GM18861 (cell line): ENCODE data around the gene RAD51B.
A peak's percentile ranks its signal among the peaks of the same experiment; 100 is the strongest.

ENCODE experiments used
- ATAC-seq: cut with Tn5 transposase; IDR thresholded peaks from one replicate; pipeline ENCODE4 v1.9.1; 2021; ENCODE audit not compliant: unreplicated experiment

The RAD51B gene

DNA sequence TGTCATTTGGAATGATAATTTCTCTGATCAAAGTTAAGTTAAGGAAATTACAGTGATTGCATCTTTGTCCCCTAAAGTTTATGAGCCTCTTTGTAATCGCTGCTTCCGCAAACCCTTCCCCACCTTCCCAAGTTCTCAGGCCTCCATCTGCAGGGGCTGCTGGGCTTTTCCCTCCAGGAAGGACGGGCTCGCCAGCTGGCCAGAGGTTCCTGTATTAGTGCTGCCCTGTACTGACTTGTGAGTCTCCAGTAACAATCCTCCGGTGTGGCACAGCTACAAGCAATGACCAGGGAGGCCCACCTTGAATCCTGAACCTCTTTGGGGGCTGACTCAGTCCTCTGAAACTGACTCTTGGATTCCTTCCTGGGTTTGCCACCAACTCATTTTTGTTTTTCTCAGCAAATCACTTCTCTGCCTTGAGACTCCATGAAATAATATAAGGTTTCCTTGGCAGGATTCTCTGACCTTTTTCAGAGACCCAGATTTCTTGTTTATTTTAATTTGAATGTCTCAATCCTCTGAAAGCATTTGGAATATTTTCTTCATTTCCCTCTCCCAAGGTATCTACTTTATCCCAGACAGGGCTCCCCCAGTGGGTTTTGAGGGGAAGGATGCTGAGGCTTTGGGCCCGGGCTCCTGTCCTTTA lies 574.7 kb downstream of the RAD51B start:
- ATAC-seq: no peak

GRCh38 chr14:68394764-68395143 lies 575.2 kb downstream of the RAD51B start:
- ATAC-seq: no peak

GRCh38 chr14:68395604-68396003 lies 576.0 kb downstream of the RAD51B start:
- no peak for ATAC-seq

DNA sequence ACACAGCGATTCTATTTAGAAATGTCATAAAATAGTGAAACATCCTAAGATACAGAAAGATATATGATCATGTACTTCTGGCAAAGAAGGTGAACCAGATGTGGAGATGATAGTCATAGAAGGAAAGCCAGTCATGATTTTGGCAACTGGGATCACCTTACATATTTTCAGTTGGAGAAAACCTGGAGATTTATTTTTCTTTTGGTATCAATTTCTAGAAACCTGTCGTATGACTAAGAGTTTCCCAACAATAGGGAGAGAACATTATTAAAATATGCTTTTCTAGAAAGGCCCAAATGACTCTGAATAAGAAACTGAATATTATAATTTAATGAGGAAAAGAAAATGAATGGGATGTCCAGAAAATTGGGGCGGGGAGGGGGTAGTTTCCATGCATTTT lies 576.9 kb downstream of the RAD51B start:
- ATAC-seq: no peak

GRCh38 chr14:68397371-68397811 lies 577.8 kb downstream of the RAD51B start:
- no peak for ATAC-seq

DNA sequence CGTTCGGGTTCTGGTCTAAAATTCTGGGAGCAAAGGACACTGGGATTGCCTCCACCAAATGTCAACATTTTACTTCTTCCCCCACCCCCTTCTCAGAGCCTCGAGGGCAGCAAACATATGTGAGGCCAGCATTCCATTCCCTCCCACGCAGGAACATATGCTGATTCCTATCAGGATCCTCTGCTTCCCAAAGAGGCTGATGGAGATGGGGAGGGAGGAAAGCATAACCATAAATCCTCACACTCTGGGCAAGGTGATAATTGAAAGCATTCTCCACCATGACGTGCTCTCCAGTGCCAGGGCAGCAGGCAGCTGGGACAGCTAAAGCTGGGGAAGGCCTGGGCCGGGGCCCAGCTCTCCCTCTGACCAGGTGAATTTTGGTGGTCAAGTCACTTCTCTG lies 578.2 kb downstream of the RAD51B start:
- ATAC-seq: no peak

- no peak for ATAC-seq
Measured at GRCh38 chr14:68398370-68398769, 578.8 kb downstream of the RAD51B start.

DNA sequence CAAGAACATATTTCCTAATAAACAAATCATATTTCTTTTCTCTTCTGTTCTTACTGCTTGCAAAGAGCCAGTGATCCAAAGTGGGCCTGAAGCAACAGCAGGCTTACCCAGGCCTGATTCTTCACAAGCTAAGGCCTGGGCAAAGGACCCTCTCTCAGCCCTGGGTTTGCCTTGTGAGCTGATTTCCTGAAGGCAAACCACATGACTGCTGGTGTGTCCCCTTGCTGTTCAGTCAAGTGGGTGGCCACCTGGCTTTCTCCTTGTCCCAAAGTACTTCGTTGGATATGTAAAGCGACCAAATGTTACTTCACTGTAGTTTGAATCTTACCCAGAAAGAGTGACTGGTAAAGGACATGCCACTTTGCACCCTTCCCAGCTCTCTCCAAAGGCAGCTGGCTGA lies 580.4 kb downstream of the RAD51B start:
- ATAC-seq: no peak

- ATAC-seq: peak; percentile 6
Measured at GRCh38 chr14:68401317-68401716, 581.7 kb downstream of the RAD51B start.

DNA sequence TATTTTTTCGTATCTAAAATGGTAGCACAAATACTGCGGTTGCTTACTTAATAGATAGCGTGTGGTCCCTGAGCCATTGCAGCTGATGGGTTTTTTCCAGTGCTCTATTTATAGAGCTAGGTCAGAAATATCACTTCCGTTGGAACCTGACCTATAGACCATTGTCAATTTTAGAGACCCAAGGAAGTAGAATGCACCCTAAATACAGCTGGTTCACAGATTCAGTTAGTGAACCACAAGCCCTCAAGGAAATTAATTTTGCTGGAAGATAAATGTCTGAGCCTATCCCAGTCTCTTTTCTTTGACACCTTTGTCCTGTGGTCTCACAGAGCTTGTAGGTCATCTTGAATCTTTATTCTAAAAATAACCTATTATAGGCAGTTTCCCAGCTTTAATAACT lies 582.3 kb downstream of the RAD51B start:
- peak; percentile 57 for ATAC-seq

GRCh38 chr14:68402525-68403101 lies 583.0 kb downstream of the RAD51B start:
- no peak for ATAC-seq

DNA sequence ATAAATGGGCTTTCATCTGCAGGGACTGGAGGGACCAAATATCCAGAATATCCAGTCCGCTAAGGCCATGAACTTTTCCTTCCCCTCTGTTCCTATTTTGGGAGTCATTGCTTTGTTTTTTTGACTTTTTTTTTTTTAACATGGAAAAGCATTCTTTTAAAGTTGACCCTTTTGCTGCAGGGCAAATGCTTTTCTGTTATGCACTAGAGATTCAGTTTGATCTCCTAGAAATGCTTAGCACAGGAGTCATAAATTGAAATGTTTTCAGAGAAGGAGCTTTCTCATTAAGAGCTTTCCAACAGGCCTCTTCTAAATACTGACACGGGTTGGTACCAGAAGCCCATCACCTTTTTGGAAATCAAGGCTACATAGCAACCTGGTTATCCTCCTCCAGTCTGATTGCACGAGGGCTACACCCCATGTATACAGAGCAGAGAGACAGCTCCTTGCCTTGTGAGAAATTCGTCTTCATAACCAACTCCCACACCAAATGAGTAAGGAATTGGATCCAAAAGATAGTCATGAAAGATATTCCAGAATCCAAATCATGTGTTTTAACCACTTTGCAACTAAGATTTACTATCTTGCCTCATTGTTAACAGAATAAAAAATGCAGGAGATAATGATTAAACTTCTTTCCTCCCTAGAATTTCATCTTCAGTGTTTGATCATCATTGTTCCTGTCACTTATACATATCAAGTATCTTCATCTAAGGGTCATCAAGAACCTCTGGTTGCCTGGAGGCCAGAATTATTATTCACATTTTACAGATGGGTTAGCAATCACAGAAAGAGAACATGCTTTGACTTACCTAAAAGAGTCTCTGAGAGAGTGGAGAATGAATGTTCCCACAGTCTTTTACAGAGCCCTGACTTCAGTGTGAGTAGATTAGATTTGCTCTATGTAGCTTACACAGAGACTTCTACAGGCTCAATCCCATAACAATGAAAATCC lies 583.9 kb downstream of the RAD51B start:
- no peak for ATAC-seq

GRCh38 chr14:68404146-68404527 lies 584.6 kb downstream of the RAD51B start:
- no peak for ATAC-seq

GRCh38 chr14:68404652-68405183 lies 585.1 kb downstream of the RAD51B start:
- no peak for ATAC-seq

- no peak for ATAC-seq
Measured at GRCh38 chr14:68405961-68406360, 586.4 kb downstream of the RAD51B start.

DNA sequence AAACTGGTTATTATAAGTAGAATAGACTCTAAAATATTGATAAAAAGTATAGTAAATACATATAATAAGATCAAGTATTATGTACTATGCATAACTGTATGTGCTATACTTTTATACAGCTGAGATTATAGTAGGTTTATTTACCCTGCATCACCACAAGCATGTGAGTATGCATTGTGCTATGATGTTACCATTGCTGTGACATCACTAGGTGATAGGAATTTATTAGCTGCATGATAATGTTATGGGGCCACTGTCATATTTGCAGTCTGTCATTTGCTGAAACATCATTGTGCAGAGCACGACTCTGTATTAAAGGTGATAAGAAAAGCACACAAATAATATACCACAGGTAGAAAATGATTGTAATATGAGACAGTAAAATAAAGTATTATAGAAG lies 587.7 kb downstream of the RAD51B start:
- ATAC-seq: no peak

- ATAC-seq: no peak
Measured at GRCh38 chr14:68407825-68408224, 588.2 kb downstream of the RAD51B start.

GRCh38 chr14:68408680-68409079 lies 589.1 kb downstream of the RAD51B start:
- no peak for ATAC-seq

DNA sequence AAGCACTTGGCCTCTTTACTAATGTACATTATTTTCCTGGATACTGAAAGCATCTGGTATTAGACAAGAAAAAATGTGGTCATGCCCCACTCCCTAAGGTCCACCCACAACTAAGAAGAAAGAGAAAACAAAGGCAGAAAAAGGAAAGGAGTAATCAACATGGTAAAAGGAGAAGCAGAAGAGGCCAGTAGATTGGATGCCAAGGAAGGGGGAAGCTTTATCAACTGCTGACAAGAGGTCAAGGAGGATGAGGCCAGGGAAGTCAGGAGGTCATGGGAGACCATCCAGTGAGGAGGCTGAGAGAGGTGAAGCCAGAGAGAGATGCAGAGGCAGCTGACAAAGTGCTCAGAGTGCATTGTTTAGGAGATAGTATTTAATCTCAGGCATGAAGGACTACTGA lies 589.8 kb downstream of the RAD51B start:
- no peak for ATAC-seq

- ATAC-seq: no peak
Measured at GRCh38 chr14:68412505-68413465, 593.2 kb downstream of the RAD51B start.

- ATAC-seq: no peak
Measured at GRCh38 chr14:68413509-68413908, 593.9 kb downstream of the RAD51B start.
